ENCODE data around the gene DHFR. TPM values are rescaled to one million over a fixed set of nuclear protein-coding genes. Genes with fewer than 3 reads are reported as not detected.

The DHFR gene
- total RNA-seq, 2 donors from 2014 or later = 1.8 to 2.0 TPM

- 61% methylated on average over 17 of the region's 17 CpGs for WGBS, 2 donors
- no peak overlapping the region for H3K27ac ChIP-seq
- no peaks in the 10 kb centered on the region for H3K4me1 ChIP-seq
- H3K9me3 ChIP-seq = no peaks in the 10 kb centered on the region
- H3K36me3 ChIP-seq (replicated peaks in 1 of 2; ENCODE audit: insufficient read depth in 1 of 2, low read depth in 2 of 2) = no peaks in the 10 kb centered on the region
- no peak for DNase-seq
- no peak for TF ChIP-seq POLR2A (IDR thresholded peaks at IDR 0.05)
- no peak for TF ChIP-seq CTCF (IDR thresholded peaks at IDR 0.05)
- no peak for ATAC-seq
- no peaks in the 10 kb centered on the region for H3K27me3 ChIP-seq
- intact Hi-C loops (cut with DNase I) = no loop called here
- H3K4me3 ChIP-seq = no peak overlapping the region
Measured at GRCh38 chr5:80615266-80615914, 39.4 kb downstream of the DHFR start.

GRCh38 chr5:80609692-80610091 lies 45.1 kb downstream of the DHFR start:
- intact Hi-C loops (cut with DNase I) = no loop called here
- DNase-seq (no peak), ATAC-seq (no peak)
- Histone ChIP-seq H3K9me3 (no peaks in the 10 kb centered on the region), H3K27me3 (no peaks in the 10 kb centered on the region), H3K4me3 (no peak overlapping the region), H3K27ac (no peak overlapping the region), H3K36me3 (replicated peaks in 1 of 2; ENCODE audit: insufficient read depth in 1 of 2, low read depth in 2 of 2) (no peaks in the 10 kb centered on the region), H3K4me1 (no peaks in the 10 kb centered on the region)
- TF ChIP-seq CTCF (IDR thresholded peaks at IDR 0.05) = no peak
- no peak for TF ChIP-seq POLR2A (IDR thresholded peaks at IDR 0.05)
- 75 to 81% methylated on average over 1 of the region's 1 CpG for WGBS, 2 donors

- Histone ChIP-seq H3K27me3 (no peaks in the 10 kb centered on the region), H3K4me3 (no peak overlapping the region), H3K36me3 (replicated peaks in 1 of 2; ENCODE audit: insufficient read depth in 1 of 2, low read depth in 2 of 2) (no peaks in the 10 kb centered on the region), H3K4me1 (no peaks in the 10 kb centered on the region), H3K9me3 (no peaks in the 10 kb centered on the region), H3K27ac (no peak overlapping the region)
- intact Hi-C loops (cut with DNase I) = no loop called here
- DNase-seq (no peak), ATAC-seq (no peak)
- TF ChIP-seq CTCF (IDR thresholded peaks at IDR 0.05) (no peak), POLR2A (IDR thresholded peaks at IDR 0.05) (no peak)
- 96% methylated on average over 1 of the region's 1 CpG for WGBS, 2 donors
Measured at GRCh38 chr5:80608731-80609130, 46.1 kb downstream of the DHFR start.

- H3K9me3 ChIP-seq = no peaks in the 10 kb centered on the region
- ATAC-seq (no peak), DNase-seq (no peak)
- H3K27ac ChIP-seq = no peak overlapping the region
- H3K36me3 ChIP-seq (replicated peaks in 1 of 2; ENCODE audit: insufficient read depth in 1 of 2, low read depth in 2 of 2) = no peaks in the 10 kb centered on the region
- H3K27me3 ChIP-seq = no peaks in the 10 kb centered on the region
- H3K4me3 ChIP-seq = no peak overlapping the region
- no peaks in the 10 kb centered on the region for H3K4me1 ChIP-seq
- intact Hi-C loops (cut with DNase I) = no loop called here
- TF ChIP-seq POLR2A (IDR thresholded peaks at IDR 0.05) = no peak
- no peak for TF ChIP-seq CTCF (IDR thresholded peaks at IDR 0.05)
Measured at GRCh38 chr5:80607832-80608231, 47.0 kb downstream of the DHFR start.

- Histone ChIP-seq H3K9me3 (no peaks in the 10 kb centered on the region), H3K4me3 (no peak overlapping the region), H3K4me1 (no peaks in the 10 kb centered on the region), H3K27ac (no peak overlapping the region), H3K36me3 (replicated peaks in 1 of 2; ENCODE audit: insufficient read depth in 1 of 2, low read depth in 2 of 2) (no peaks in the 10 kb centered on the region), H3K27me3 (no peaks in the 10 kb centered on the region)
- intact Hi-C loops (cut with DNase I) = no loop called here
- TF ChIP-seq CTCF (IDR thresholded peaks at IDR 0.05) = no peak
- TF ChIP-seq POLR2A (IDR thresholded peaks at IDR 0.05) = no peak
- DNase-seq (no peak), ATAC-seq (no peak)
Measured at GRCh38 chr5:80607343-80607742, 47.4 kb downstream of the DHFR start.

Data from body of pancreas (tissue), 4 donors.